ENCODE data around the gene NATD1. TPM values are rescaled to one million over a fixed set of nuclear protein-coding genes. Genes with fewer than 3 reads are reported as not detected.

The NATD1 gene
- total and polyA plus RNA-seq, 2 experiments from 2014 or later = 2.1 to 8.1 TPM

DNA sequence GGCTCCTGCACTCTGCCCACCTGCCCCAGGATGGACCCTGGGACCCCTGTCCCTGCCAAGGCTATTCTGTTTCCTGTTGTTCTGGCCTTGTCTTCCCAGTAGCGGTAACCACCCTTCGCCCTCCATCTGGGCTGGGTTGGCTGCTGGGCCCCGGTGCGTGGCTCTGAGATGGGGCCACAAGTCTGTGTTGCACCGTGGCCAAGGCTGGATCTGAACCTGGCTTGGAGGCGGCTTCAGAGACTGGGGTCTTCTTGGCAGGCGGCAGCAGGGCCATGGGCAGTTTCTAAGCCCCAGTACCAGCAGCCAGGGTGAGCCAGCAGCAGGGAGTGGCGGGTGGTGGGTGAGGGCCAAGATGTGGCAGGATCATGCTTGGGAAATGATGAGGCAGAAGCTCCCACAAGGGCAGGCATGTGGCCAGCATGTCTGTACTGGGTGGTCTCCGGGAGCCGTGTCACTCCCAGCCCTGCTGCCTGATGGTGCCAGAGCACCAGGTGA, 43.9 kb upstream of the NATD1 start:
- H4K20me1 ChIP-seq (replicated peaks; ENCODE audit: insufficient read depth) = no peaks in the 10 kb centered on the region; the same call in 1 of the 2 replicates
- no peak overlapping the region for H3K4me3 Mint-ChIP-seq
- H2AFZ ChIP-seq = no peak overlapping the region
- no peaks in the 10 kb centered on the region for H3K27me3 ChIP-seq (ENCODE audit: insufficient read depth)
- DNase-seq (ENCODE audit: low spot score) (no peak), ATAC-seq (no peak)
- H3K27ac Mint-ChIP-seq = no peak overlapping the region
- TF ChIP-seq, protein P1, sequence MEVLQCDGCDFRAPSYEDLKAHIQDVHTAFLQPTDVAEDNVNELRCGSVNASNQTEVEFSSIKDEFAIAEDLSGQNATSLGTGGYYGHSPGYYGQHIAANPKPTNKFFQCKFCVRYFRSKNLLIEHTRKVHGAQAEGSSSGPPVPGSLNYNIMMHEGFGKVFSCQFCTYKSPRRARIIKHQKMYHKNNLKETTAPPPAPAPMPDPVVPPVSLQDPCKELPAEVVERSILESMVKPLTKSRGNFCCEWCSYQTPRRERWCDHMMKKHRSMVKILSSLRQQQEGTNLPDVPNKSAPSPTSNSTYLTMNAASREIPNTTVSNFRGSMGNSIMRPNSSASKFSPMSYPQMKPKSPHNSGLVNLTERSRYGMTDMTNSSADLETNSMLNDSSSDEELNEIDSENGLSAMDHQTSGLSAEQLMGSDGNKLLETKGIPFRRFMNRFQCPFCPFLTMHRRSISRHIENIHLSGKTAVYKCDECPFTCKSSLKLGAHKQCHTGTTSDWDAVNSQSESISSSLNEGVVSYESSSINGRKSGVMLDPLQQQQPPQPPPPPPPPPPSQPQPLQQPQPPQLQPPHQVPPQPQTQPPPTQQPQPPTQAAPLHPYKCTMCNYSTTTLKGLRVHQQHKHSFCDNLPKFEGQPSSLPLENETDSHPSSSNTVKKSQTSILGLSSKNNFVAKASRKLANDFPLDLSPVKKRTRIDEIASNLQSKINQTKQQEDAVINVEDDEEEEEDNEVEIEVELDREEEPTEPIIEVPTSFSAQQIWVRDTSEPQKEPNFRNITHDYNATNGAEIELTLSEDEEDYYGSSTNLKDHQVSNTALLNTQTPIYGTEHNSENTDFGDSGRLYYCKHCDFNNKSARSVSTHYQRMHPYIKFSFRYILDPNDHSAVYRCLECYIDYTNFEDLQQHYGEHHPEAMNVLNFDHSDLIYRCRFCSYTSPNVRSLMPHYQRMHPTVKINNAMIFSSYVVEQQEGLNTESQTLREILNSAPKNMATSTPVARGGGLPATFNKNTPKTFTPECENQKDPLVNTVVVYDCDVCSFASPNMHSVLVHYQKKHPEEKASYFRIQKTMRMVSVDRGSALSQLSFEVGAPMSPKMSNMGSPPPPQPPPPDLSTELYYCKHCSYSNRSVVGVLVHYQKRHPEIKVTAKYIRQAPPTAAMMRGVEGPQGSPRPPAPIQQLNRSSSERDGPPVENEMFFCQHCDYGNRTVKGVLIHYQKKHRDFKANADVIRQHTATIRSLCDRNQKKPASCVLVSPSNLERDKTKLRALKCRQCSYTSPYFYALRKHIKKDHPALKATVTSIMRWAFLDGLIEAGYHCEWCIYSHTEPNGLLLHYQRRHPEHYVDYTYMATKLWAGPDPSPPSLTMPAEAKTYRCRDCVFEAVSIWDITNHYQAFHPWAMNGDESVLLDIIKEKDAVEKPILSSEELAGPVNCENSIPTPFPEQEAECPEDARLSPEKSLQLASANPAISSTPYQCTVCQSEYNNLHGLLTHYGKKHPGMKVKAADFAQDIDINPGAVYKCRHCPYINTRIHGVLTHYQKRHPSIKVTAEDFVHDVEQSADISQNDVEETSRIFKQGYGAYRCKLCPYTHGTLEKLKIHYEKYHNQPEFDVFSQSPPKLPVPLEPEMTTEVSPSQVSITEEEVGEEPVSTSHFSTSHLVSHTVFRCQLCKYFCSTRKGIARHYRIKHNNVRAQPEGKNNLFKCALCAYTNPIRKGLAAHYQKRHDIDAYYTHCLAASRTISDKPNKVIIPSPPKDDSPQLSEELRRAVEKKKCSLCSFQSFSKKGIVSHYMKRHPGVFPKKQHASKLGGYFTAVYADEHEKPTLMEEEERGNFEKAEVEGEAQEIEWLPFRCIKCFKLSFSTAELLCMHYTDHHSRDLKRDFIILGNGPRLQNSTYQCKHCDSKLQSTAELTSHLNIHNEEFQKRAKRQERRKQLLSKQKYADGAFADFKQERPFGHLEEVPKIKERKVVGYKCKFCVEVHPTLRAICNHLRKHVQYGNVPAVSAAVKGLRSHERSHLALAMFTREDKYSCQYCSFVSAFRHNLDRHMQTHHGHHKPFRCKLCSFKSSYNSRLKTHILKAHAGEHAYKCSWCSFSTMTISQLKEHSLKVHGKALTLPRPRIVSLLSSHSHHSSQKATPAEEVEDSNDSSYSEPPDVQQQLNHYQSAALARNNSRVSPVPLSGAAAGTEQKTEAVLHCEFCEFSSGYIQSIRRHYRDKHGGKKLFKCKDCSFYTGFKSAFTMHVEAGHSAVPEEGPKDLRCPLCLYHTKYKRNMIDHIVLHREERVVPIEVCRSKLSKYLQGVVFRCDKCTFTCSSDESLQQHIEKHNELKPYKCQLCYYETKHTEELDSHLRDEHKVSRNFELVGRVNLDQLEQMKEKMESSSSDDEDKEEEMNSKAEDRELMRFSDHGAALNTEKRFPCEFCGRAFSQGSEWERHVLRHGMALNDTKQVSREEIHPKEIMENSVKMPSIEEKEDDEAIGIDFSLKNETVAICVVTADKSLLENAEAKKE (CRISPR knock-in tag; IDR thresholded peaks at IDR 0.05) = no peak
- TF ChIP-seq NANOG (IDR thresholded peaks at IDR 0.05; ENCODE audit: borderline replicate concordance) (no peak), CREB1 (CRISPR knock-in tag; IDR thresholded peaks at IDR 0.05; ENCODE audit: low read depth) (no peak), STAT1 (IDR thresholded peaks at IDR 0.05; ENCODE audit: unreplicated experiment) (no peak), POLR2AphosphoS5 (IDR thresholded peaks at IDR 0.05; ENCODE audit: low read depth) (no peak), ZNF114 (CRISPR knock-in tag; IDR thresholded peaks at IDR 0.05) (no peak), EZH2phosphoT487 (IDR thresholded peaks at IDR 0.05; ENCODE audit: unreplicated experiment) (no peak), ZNF331 (CRISPR knock-in tag; IDR thresholded peaks at IDR 0.05; ENCODE audit: low read depth) (no peak), JUNB (IDR thresholded peaks at IDR 0.05; ENCODE audit: unreplicated experiment) (no peak), EZH2 (IDR thresholded peaks at IDR 0.05; ENCODE audit: low read depth, unreplicated experiment) (no peak)
- TF ChIP-seq, protein P2, sequence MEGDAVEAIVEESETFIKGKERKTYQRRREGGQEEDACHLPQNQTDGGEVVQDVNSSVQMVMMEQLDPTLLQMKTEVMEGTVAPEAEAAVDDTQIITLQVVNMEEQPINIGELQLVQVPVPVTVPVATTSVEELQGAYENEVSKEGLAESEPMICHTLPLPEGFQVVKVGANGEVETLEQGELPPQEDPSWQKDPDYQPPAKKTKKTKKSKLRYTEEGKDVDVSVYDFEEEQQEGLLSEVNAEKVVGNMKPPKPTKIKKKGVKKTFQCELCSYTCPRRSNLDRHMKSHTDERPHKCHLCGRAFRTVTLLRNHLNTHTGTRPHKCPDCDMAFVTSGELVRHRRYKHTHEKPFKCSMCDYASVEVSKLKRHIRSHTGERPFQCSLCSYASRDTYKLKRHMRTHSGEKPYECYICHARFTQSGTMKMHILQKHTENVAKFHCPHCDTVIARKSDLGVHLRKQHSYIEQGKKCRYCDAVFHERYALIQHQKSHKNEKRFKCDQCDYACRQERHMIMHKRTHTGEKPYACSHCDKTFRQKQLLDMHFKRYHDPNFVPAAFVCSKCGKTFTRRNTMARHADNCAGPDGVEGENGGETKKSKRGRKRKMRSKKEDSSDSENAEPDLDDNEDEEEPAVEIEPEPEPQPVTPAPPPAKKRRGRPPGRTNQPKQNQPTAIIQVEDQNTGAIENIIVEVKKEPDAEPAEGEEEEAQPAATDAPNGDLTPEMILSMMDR (conservative IDR thresholded peaks at IDR 0.05; ENCODE audit: low read depth in 2 of 2) = no peak
- TF ChIP-seq, protein P3, sequence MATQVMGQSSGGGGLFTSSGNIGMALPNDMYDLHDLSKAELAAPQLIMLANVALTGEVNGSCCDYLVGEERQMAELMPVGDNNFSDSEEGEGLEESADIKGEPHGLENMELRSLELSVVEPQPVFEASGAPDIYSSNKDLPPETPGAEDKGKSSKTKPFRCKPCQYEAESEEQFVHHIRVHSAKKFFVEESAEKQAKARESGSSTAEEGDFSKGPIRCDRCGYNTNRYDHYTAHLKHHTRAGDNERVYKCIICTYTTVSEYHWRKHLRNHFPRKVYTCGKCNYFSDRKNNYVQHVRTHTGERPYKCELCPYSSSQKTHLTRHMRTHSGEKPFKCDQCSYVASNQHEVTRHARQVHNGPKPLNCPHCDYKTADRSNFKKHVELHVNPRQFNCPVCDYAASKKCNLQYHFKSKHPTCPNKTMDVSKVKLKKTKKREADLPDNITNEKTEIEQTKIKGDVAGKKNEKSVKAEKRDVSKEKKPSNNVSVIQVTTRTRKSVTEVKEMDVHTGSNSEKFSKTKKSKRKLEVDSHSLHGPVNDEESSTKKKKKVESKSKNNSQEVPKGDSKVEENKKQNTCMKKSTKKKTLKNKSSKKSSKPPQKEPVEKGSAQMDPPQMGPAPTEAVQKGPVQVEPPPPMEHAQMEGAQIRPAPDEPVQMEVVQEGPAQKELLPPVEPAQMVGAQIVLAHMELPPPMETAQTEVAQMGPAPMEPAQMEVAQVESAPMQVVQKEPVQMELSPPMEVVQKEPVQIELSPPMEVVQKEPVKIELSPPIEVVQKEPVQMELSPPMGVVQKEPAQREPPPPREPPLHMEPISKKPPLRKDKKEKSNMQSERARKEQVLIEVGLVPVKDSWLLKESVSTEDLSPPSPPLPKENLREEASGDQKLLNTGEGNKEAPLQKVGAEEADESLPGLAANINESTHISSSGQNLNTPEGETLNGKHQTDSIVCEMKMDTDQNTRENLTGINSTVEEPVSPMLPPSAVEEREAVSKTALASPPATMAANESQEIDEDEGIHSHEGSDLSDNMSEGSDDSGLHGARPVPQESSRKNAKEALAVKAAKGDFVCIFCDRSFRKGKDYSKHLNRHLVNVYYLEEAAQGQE (IDR thresholded peaks at IDR 0.05; ENCODE audit: unreplicated experiment) = no peak
- TF ChIP-seq, protein P4, sequence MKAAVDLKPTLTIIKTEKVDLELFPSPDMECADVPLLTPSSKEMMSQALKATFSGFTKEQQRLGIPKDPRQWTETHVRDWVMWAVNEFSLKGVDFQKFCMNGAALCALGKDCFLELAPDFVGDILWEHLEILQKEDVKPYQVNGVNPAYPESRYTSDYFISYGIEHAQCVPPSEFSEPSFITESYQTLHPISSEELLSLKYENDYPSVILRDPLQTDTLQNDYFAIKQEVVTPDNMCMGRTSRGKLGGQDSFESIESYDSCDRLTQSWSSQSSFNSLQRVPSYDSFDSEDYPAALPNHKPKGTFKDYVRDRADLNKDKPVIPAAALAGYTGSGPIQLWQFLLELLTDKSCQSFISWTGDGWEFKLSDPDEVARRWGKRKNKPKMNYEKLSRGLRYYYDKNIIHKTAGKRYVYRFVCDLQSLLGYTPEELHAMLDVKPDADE (IDR thresholded peaks at IDR 0.05) = no peak
- no peak overlapping the region for H3K4me2 ChIP-seq
- no peaks in the 10 kb centered on the region for H3F3A ChIP-seq (replicated peaks; ENCODE audit: low read depth)
- H3K36me3 Mint-ChIP-seq (ENCODE audit: low read depth) = peaks cover 31% of the 10 kb centered on the region
- no peak overlapping the region for H3K4me3 ChIP-seq
- no peaks in the 10 kb centered on the region for H3K9me2 ChIP-seq (ENCODE audit: insufficient read depth)
- H3K4me1 Mint-ChIP-seq = no peaks in the 10 kb centered on the region
- H3K9me3 Mint-ChIP-seq = peaks cover 91% of the 10 kb centered on the region
- peaks cover 4% of the 10 kb centered on the region; the same call in 1 of the 2 replicates for H3K36me3 ChIP-seq (ENCODE audit: insufficient read depth)
- peaks cover 25% of the 10 kb centered on the region for H3K27me3 Mint-ChIP-seq (ENCODE audit: insufficient read depth, low read depth, poor library complexity)
- H3K27ac ChIP-seq (ENCODE audit: low read depth) = no peak overlapping the region
- peaks cover 12% of the 10 kb centered on the region; the same call in 1 of the 2 replicates for H3K79me2 ChIP-seq (replicated peaks; ENCODE audit: insufficient read depth)
- no peaks in the 10 kb centered on the region for H3K4me1 ChIP-seq (ENCODE audit: insufficient read depth)

Data from GM23338 (cell line).